DOHH2 (cell line): Measurements from ENCODE around the gene EMX1.

ENCODE experiments used
- CTCF ChIP-seq: fragments of 200-600 bp; sonication (generic); IDR thresholded peaks from one replicate; pipeline ENCODE4 v1.5.1; 2014; ENCODE audit warnings: antibody characterized with exemption, mild to moderate bottlenecking, low read depth, low read length; ENCODE audit not compliant: poor library complexity, severe bottlenecking
- EZH2phosphoT487 ChIP-seq: fragments of 200-600 bp; sonication (generic); IDR thresholded peaks from 2 replicates; pipeline ENCODE4 v1.6.1; 2017; ENCODE audit warnings: borderline replicate concordance, mild to moderate bottlenecking, antibody characterized with exemption, low read length, moderate library complexity, mixed read lengths

GRCh38 chr2:72901426-72901825 lies 15.9 kb upstream of the EMX1 start:
- TF ChIP-seq CTCF = no peak
- no peak for TF ChIP-seq EZH2phosphoT487
